Esophagus squamous epithelium (tissue), 5 donors: ENCODE results near the gene PAFAH2. TPM values are rescaled to one million over a fixed set of nuclear protein-coding genes. Genes with fewer than 3 reads are reported as not detected.

Experiments
- DNase-seq: peaks from one replicate; lab custom pipeline; 2025; lab: John Stamatoyannopoulos, UW
- H3K27ac ChIP-seq, 4 donors: fragments of 200-600 bp; sonication (generic); one replicate each; pipeline ENCODE4 v1.5.1; 2016 to 2019; ENCODE audit warnings: mild to moderate bottlenecking in 1 of 4
- H3K27me3 ChIP-seq, 4 donors: fragments of 200-600 bp; sonication (generic); 1 replicate in 3 of 4; 2 replicates in 1 of 4; pipeline versions ENCODE4 v1.5.1 to v1.6.0; 2017 to 2021; ENCODE audit warnings: antibody characterized with exemption in 1 of 4
- H3K36me3 ChIP-seq, 3 donors: fragments of 200-600 bp; sonication (generic); one replicate each; pipeline ENCODE4 v1.5.1; 2016 to 2019
- H3K4me1 ChIP-seq, 3 donors: fragments of 200-600 bp; sonication (generic); one replicate each; pipeline ENCODE4 v1.5.1; 2017 to 2019
- H3K4me3 ChIP-seq, 4 donors: fragments of 200-600 bp; sonication (generic); 1 replicate in 3 of 4; 2 replicates in 1 of 4; pipeline ENCODE4 v1.5.1; 2016 to 2019; ENCODE audit warnings: mild to moderate bottlenecking in 2 of 4, moderate library complexity in 1 of 4
- H3K9me3 ChIP-seq, 3 donors: fragments of 200-600 bp; sonication (generic); one replicate each; pipeline ENCODE4 v1.5.1; 2016 to 2019
- CTCF ChIP-seq, 6 experiments: fragments of 450-650 bp in 4 of 6; fragments of 200-600 bp in 2 of 6; sonication (generic) in 2 of 6; IDR thresholded peaks; one replicate each; pipeline ENCODE4 v1.5.1; 2016 to 2019; ENCODE audit warnings: antibody characterized with exemption in 6 of 6, mild to moderate bottlenecking in 4 of 6, moderate library complexity in 4 of 6
- POLR2A ChIP-seq, 4 donors: fragments of 450-650 bp; IDR thresholded peaks; one replicate each; pipeline ENCODE4 v1.6.1; 2017; ENCODE audit warnings: antibody characterized with exemption in 4 of 4, mild to moderate bottlenecking in 4 of 4, moderate library complexity in 3 of 4
- WGBS, 2 donors: methylation state at CpG; one replicate each; pipeline ENCODE4 v1.1.5; 2018; 5-methylcytosine and 5-hydroxymethylcytosine counted together
- intact Hi-C: fragments of 100-400 bp; cut with DNase I; formaldehyde crosslinking; loops from one replicate; pipeline ENCODE4 v1.15.0; 2022
- total RNA-seq, 4 donors: library from RNA; depleted of rRNA; stranded (reverse); fragments of >200 nt; gene quantifications; one replicate each; pipeline ENCODE4 v1.1.0, GENCODE V29; 2016
- donor health status: DM: yes; HTN: yes; CAD: no.

The PAFAH2 gene
- total RNA-seq, 4 donors from 2014 or later = 8.3 to 17.2 (median 11.7) TPM

GRCh38 chr1:25973610-25974321, 24.1 kb downstream of the PAFAH2 start:
- Histone ChIP-seq H3K36me3 (peaks cover 4 to 98% (median 19%) of the 10 kb centered on the region in 3 donors), H3K4me1 (no peaks in the 10 kb centered on the region), H3K9me3 (no peaks in the 10 kb centered on the region), H3K4me3 (no peak overlapping the region), H3K27ac (no peak overlapping the region), H3K27me3 (no peaks in the 10 kb centered on the region)
- intact Hi-C loops = no loop called here
- DNase-seq = no peak
- WGBS, 2 donors = 90 to 95% methylated on average over 6 of the region's 6 CpGs
- TF ChIP-seq CTCF (IDR thresholded peaks at IDR 0.05) (no peak), POLR2A (IDR thresholded peaks at IDR 0.05) (no peak)

- H3K27ac ChIP-seq = peak overlapping the region in 1 of 4 donors; percentile 19
- no peaks in the 10 kb centered on the region for H3K9me3 ChIP-seq
- H3K4me1 ChIP-seq = no peaks in the 10 kb centered on the region
- peaks cover 4 to 100% (median 19%) of the 10 kb centered on the region in 3 donors for H3K36me3 ChIP-seq
- DNase-seq = no peak
- 60 to 73% methylated on average over 1 of the region's 1 CpG for WGBS, 2 donors
- no peaks in the 10 kb centered on the region for H3K27me3 ChIP-seq
- intact Hi-C loops = no loop called here
- no peak overlapping the region for H3K4me3 ChIP-seq
- no peak for TF ChIP-seq POLR2A (IDR thresholded peaks at IDR 0.05)
Measured at GRCh38 chr1:25971811-25972180, 26.1 kb downstream of the PAFAH2 start.

- Histone ChIP-seq H3K27me3 (no peaks in the 10 kb centered on the region), H3K27ac (peak overlapping the region in 1 of 4 donors; percentile 19), H3K4me1 (no peaks in the 10 kb centered on the region), H3K9me3 (no peaks in the 10 kb centered on the region), H3K36me3 (peaks cover 4 to 100% (median 19%) of the 10 kb centered on the region in 3 donors), H3K4me3 (no peak overlapping the region)
- DNase-seq = no peak
- TF ChIP-seq POLR2A (IDR thresholded peaks at IDR 0.05) = no peak
- 65 to 72% methylated on average over 7 of the region's 8 CpGs for WGBS, 2 donors
- intact Hi-C loops = no loop called here
Measured at GRCh38 chr1:25971066-25971810, 26.6 kb downstream of the PAFAH2 start.

- H3K36me3 ChIP-seq = peaks cover 0 to 92% (median 5%) of the 10 kb centered on the region in 3 donors
- TF ChIP-seq CTCF (IDR thresholded peaks at IDR 0.05) = no peak
- TF ChIP-seq POLR2A (IDR thresholded peaks at IDR 0.05) = no peak
- no peak for DNase-seq
- 82 to 96% methylated on average over 3 of the region's 3 CpGs for WGBS, 2 donors
- no peak overlapping the region for H3K4me3 ChIP-seq
- H3K27me3 ChIP-seq = no peaks in the 10 kb centered on the region
- no peaks in the 10 kb centered on the region for H3K4me1 ChIP-seq
- intact Hi-C loops = no loop called here
- no peak overlapping the region for H3K27ac ChIP-seq
- H3K9me3 ChIP-seq = no peaks in the 10 kb centered on the region
Measured at GRCh38 chr1:25967308-25967707, 30.6 kb downstream of the PAFAH2 start.

GRCh38 chr1:25959611-25960010, 38.3 kb downstream of the PAFAH2 start:
- no peak for DNase-seq
- Histone ChIP-seq H3K9me3 (peaks cover 0 to 4% (median 0%) of the 10 kb centered on the region in 3 donors), H3K27me3 (no peaks in the 10 kb centered on the region), H3K36me3 (peaks cover 11 to 75% (median 17%) of the 10 kb centered on the region in 3 donors), H3K4me1 (peaks cover 0 to 1% (median 0%) of the 10 kb centered on the region in 3 donors), H3K4me3 (no peak overlapping the region), H3K27ac (no peak overlapping the region)
- TF ChIP-seq POLR2A (IDR thresholded peaks at IDR 0.05) = no peak
- TF ChIP-seq CTCF (IDR thresholded peaks at IDR 0.05) = no peak
- intact Hi-C loops = no loop called here
- WGBS, 2 donors = 82 to 100% methylated on average over 2 of the region's 2 CpGs

GRCh38 chr1:25958465-25958864, 39.4 kb downstream of the PAFAH2 start:
- DNase-seq = no peak
- Histone ChIP-seq H3K27me3 (no peaks in the 10 kb centered on the region), H3K9me3 (peaks cover 0 to 4% (median 0%) of the 10 kb centered on the region in 3 donors), H3K36me3 (peaks cover 11 to 63% (median 13%) of the 10 kb centered on the region in 3 donors), H3K4me1 (peaks cover 0 to 9% (median 0%) of the 10 kb centered on the region in 3 donors), H3K4me3 (no peak overlapping the region), H3K27ac (no peak overlapping the region)
- WGBS, 2 donors = 60 to 75% methylated on average over 5 to 6 of the region's 6 CpGs
- TF ChIP-seq CTCF (IDR thresholded peaks at IDR 0.05) (no peak), POLR2A (IDR thresholded peaks at IDR 0.05) (no peak)
- intact Hi-C loops = no loop called here
